Nephron progenitor cell (in vitro differentiated cells): ENCODE results near the gene MRPL19.

Experiments used
- DNase-seq: peaks from one replicate; pipeline ENCODE4 v3.0.0; 2021
- H3K27ac Mint-ChIP-seq: 2 replicates; pipeline ENCODE4 v1.8.0; 2021; ENCODE audit warnings: mild to moderate bottlenecking, moderate library complexity, mixed read lengths
- H3K27me3 Mint-ChIP-seq: 2 replicates; pipeline ENCODE4 v1.8.0; 2021; ENCODE audit warnings: mild to moderate bottlenecking, low read depth, mixed read lengths; ENCODE audit not compliant: poor library complexity
- H3K36me3 Mint-ChIP-seq: 2 replicates; pipeline ENCODE4 v1.8.0; 2021; ENCODE audit warnings: low read depth, mixed read lengths
- H3K4me1 Mint-ChIP-seq: 2 replicates; pipeline ENCODE4 v1.8.0; 2021; ENCODE audit warnings: mixed read lengths
- H3K4me3 Mint-ChIP-seq: 2 replicates; pipeline ENCODE4 v1.8.0; 2021; ENCODE audit warnings: mild to moderate bottlenecking, moderate library complexity, mixed read lengths
- H3K9me3 Mint-ChIP-seq: 2 replicates; pipeline ENCODE4 v1.8.0; 2021; ENCODE audit warnings: mild to moderate bottlenecking, moderate library complexity, mixed read lengths
- CTCF ChIP-seq: fragments of 200-600 bp; sonication (generic); IDR thresholded peaks from 2 replicates; pipeline ENCODE4 v1.5.0; 2021; ENCODE audit warnings: antibody characterized with exemption

Gene MRPL19

GRCh38 chr2:75619956-75620740, 26.4 kb upstream of the MRPL19 start:
- no peak for DNase-seq
- Mint-ChIP-seq H3K9me3 (peaks cover 11% of the 10 kb centered on the region), H3K4me3 (no peak overlapping the region), H3K36me3 (no peaks in the 10 kb centered on the region), H3K4me1 (no peaks in the 10 kb centered on the region), H3K27ac (no peak overlapping the region), H3K27me3 (peaks cover 14% of the 10 kb centered on the region)
- no peak for TF ChIP-seq CTCF

- no peak overlapping the region for H3K4me3 Mint-ChIP-seq
- peaks cover 11% of the 10 kb centered on the region for H3K27me3 Mint-ChIP-seq
- peaks cover 11% of the 10 kb centered on the region for H3K9me3 Mint-ChIP-seq
- H3K27ac Mint-ChIP-seq = no peak overlapping the region
- no peak for DNase-seq
- no peak for TF ChIP-seq CTCF
- H3K36me3 Mint-ChIP-seq = no peaks in the 10 kb centered on the region
- H3K4me1 Mint-ChIP-seq = no peaks in the 10 kb centered on the region
These were observed 25.4 kb upstream of the MRPL19 start for GRCh38 chr2:75621228-75621627.

GRCh38 chr2:75622500-75622899, 24.1 kb upstream of the MRPL19 start:
- Mint-ChIP-seq H3K9me3 (peaks cover 7% of the 10 kb centered on the region), H3K4me1 (no peaks in the 10 kb centered on the region), H3K27ac (no peak overlapping the region), H3K4me3 (no peak overlapping the region), H3K27me3 (peaks cover 8% of the 10 kb centered on the region), H3K36me3 (no peaks in the 10 kb centered on the region)
- TF ChIP-seq CTCF = no peak
- no peak for DNase-seq

GRCh38 chr2:75622929-75623328, 23.7 kb upstream of the MRPL19 start:
- no peak for DNase-seq
- Mint-ChIP-seq H3K27me3 (peaks cover 8% of the 10 kb centered on the region), H3K4me3 (no peak overlapping the region), H3K36me3 (no peaks in the 10 kb centered on the region), H3K9me3 (peaks cover 5% of the 10 kb centered on the region), H3K4me1 (no peaks in the 10 kb centered on the region), H3K27ac (no peak overlapping the region)
- TF ChIP-seq CTCF = no peak

- no peaks in the 10 kb centered on the region for H3K36me3 Mint-ChIP-seq
- H3K9me3 Mint-ChIP-seq = no peaks in the 10 kb centered on the region
- peak; percentile 94 for TF ChIP-seq CTCF
- no peak overlapping the region for H3K4me3 Mint-ChIP-seq
- peaks cover 2% of the 10 kb centered on the region for H3K27me3 Mint-ChIP-seq
- no peak overlapping the region for H3K27ac Mint-ChIP-seq
- peaks cover 30% of the 10 kb centered on the region for H3K4me1 Mint-ChIP-seq
- peak; percentile 86 for DNase-seq
These were observed 18.6 kb upstream of the MRPL19 start for GRCh38 chr2:75627902-75628504.
